Measurements from ENCODE around the gene NTMT2.

NTMT2 gene

DNA sequence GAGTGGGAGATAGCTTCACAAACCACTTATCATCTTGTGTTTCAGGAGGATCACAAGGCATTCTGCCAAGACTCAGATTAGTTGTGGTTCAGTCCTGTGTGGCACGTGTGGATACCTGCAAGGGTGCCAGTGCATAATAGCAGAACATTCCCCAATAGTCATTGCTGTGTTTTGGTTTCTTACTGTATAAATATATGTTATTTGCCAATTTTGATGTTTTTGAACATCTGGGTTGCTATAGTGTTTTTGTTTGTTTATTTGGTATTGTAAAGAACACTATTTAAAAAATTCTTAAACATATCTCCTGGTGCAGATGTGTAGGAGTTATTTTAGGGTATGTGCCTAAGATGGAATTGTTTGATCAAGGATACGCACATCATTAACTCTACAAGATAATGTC is 5.4 kb upstream of the NTMT2 start:
- Histone ChIP-seq H3K4me2 (ENCODE audit: low read depth, low read length, poor library complexity, severe bottlenecking) (no peak overlapping the region), H3K9ac (ENCODE audit: low read depth, low read length, poor library complexity, severe bottlenecking) (no peak overlapping the region), H3K9me3 (ENCODE audit: insufficient read depth, low read depth, low read length) (no peaks in the 10 kb centered on the region), H3K4me3 (ENCODE audit: low read length, poor library complexity, severe bottlenecking) (no peak overlapping the region), H3K36me3 (ENCODE audit: insufficient read depth, low read length) (no peaks in the 10 kb centered on the region), H3K27me3 (ENCODE audit: insufficient read depth, low read length, poor library complexity, severe bottlenecking) (no peaks in the 10 kb centered on the region), H3K4me1 (ENCODE audit: insufficient read depth, low read length, poor library complexity, severe bottlenecking) (peaks cover 3% of the 10 kb centered on the region), H4K20me1 (ENCODE audit: insufficient read depth, low read length, poor library complexity, severe bottlenecking) (no peaks in the 10 kb centered on the region), H3K9me2 (replicated peaks; ENCODE audit: low read depth, low read length) (no peaks in the 10 kb centered on the region), H3F3A (ENCODE audit: low read depth) (no peaks in the 10 kb centered on the region), H2AFZ (ENCODE audit: low read length) (no peak overlapping the region), H3K79me2 (ENCODE audit: insufficient read depth, low read length) (no peaks in the 10 kb centered on the region)
- TF ChIP-seq, protein P1, sequence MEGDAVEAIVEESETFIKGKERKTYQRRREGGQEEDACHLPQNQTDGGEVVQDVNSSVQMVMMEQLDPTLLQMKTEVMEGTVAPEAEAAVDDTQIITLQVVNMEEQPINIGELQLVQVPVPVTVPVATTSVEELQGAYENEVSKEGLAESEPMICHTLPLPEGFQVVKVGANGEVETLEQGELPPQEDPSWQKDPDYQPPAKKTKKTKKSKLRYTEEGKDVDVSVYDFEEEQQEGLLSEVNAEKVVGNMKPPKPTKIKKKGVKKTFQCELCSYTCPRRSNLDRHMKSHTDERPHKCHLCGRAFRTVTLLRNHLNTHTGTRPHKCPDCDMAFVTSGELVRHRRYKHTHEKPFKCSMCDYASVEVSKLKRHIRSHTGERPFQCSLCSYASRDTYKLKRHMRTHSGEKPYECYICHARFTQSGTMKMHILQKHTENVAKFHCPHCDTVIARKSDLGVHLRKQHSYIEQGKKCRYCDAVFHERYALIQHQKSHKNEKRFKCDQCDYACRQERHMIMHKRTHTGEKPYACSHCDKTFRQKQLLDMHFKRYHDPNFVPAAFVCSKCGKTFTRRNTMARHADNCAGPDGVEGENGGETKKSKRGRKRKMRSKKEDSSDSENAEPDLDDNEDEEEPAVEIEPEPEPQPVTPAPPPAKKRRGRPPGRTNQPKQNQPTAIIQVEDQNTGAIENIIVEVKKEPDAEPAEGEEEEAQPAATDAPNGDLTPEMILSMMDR (conservative IDR thresholded peaks at IDR 0.05; ENCODE audit: low read length) = no peak
- no peak for TF ChIP-seq EZH2phosphoT487 (IDR thresholded peaks at IDR 0.05; ENCODE audit: borderline replicate concordance)

GRCh38 chr1:170145061-170145460 is 698 bp upstream of the NTMT2 start:
- Histone ChIP-seq H3K4me3 (ENCODE audit: low read length, poor library complexity, severe bottlenecking) (no peak overlapping the region), H3K9me3 (ENCODE audit: insufficient read depth, low read depth, low read length) (no peaks in the 10 kb centered on the region), H3K27me3 (ENCODE audit: insufficient read depth, low read length, poor library complexity, severe bottlenecking) (no peaks in the 10 kb centered on the region)

DNA sequence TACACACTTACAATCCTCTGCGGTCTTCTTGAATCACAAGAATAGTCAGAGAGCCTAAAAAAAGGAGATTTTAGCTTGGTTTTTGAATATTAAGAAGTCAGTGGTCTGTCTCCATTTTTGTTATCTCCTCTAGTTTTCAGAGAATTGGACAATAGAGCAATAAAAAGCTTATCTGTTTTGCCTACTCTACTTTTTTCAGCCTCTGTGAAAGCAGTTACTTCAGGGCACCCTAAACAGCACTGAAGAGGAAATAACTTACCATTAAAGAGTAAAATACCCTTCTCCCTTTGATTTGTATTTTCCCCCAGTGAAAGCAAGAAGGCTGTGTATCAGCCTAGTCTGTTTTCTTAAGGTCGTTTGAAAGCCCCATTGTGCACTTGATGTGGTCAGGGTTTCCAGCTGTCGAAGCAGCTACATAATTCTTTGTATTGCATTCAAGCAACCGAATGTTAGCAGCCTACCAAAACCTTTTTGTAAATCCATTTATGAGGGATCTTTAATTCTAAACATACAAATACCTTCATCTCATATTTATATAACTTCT is 1.0 kb downstream of the NTMT2 start:
- TF ChIP-seq, protein P1 (conservative IDR thresholded peaks at IDR 0.05; ENCODE audit: low read length) = no peak
- no peak for TF ChIP-seq EZH2phosphoT487 (IDR thresholded peaks at IDR 0.05; ENCODE audit: borderline replicate concordance)

More at GRCh38 chr1:170145061-170145460, 698 bp upstream of the NTMT2 start:
- Histone ChIP-seq H3K4me1 (ENCODE audit: insufficient read depth, low read length, poor library complexity, severe bottlenecking) (peaks cover 45% of the 10 kb centered on the region), H2AFZ (ENCODE audit: low read length) (peak overlapping the region; percentile 44; the same call in 1 of the 2 replicates), H3F3A (ENCODE audit: low read depth) (peaks cover 6% of the 10 kb centered on the region; the same call in 1 of the 2 replicates), H3K9me2 (replicated peaks; ENCODE audit: low read depth, low read length) (no peaks in the 10 kb centered on the region), H3K4me2 (ENCODE audit: low read depth, low read length, poor library complexity, severe bottlenecking) (no peak overlapping the region), H3K36me3 (ENCODE audit: insufficient read depth, low read length) (no peaks in the 10 kb centered on the region), H3K9ac (ENCODE audit: low read depth, low read length, poor library complexity, severe bottlenecking) (no peak overlapping the region), H3K79me2 (ENCODE audit: insufficient read depth, low read length) (no peaks in the 10 kb centered on the region), H4K20me1 (ENCODE audit: insufficient read depth, low read length, poor library complexity, severe bottlenecking) (no peaks in the 10 kb centered on the region)
- no peak for TF ChIP-seq EZH2phosphoT487 (IDR thresholded peaks at IDR 0.05; ENCODE audit: borderline replicate concordance)
- TF ChIP-seq, protein P1 (conservative IDR thresholded peaks at IDR 0.05; ENCODE audit: low read length) = no peak

More for the DNA sequence above, 1.0 kb downstream of the NTMT2 start:
- Histone ChIP-seq H4K20me1 (ENCODE audit: insufficient read depth, low read length, poor library complexity, severe bottlenecking) (no peaks in the 10 kb centered on the region), H3K4me1 (ENCODE audit: insufficient read depth, low read length, poor library complexity, severe bottlenecking) (peaks cover 53% of the 10 kb centered on the region), H3K9me2 (replicated peaks; ENCODE audit: low read depth, low read length) (no peaks in the 10 kb centered on the region), H3K36me3 (ENCODE audit: insufficient read depth, low read length) (no peaks in the 10 kb centered on the region), H3K79me2 (ENCODE audit: insufficient read depth, low read length) (no peaks in the 10 kb centered on the region), H3K4me2 (ENCODE audit: low read depth, low read length, poor library complexity, severe bottlenecking) (peak overlapping the region; percentile 73), H3F3A (ENCODE audit: low read depth) (peaks cover 6% of the 10 kb centered on the region; the same call in 1 of the 2 replicates), H3K9ac (ENCODE audit: low read depth, low read length, poor library complexity, severe bottlenecking) (peak overlapping the region; percentile 52), H3K9me3 (ENCODE audit: insufficient read depth, low read depth, low read length) (no peaks in the 10 kb centered on the region), H2AFZ (ENCODE audit: low read length) (peak overlapping the region; percentile 44), H3K27me3 (ENCODE audit: insufficient read depth, low read length, poor library complexity, severe bottlenecking) (no peaks in the 10 kb centered on the region), H3K4me3 (ENCODE audit: low read length, poor library complexity, severe bottlenecking) (peak overlapping the region; percentile 62)

Measured in Loucy (cell line).